Measurements from ENCODE around the gene DNAJC10. TPM values are rescaled to one million over a fixed set of nuclear protein-coding genes. Genes with fewer than 3 reads are reported as not detected.

DNAJC10 gene
- total and polyA plus RNA-seq, 7 donors, result 9.0 to 31.1 (median 25.8) TPM

GRCh38 chr2:182827182-182827879 is 111.3 kb downstream of the DNAJC10 start:
- WGBS, 3 donors, result 54 to 64% (median 62%) methylated on average over 2 of the region's 2 CpGs
- Histone ChIP-seq H3K27ac (no peak overlapping the region), H3K9me3 (no peaks in the 10 kb centered on the region), H3K36me3 (ENCODE audit: insufficient read depth in 1 of 2, low read depth in 1 of 2) (no peaks in the 10 kb centered on the region), H3K4me1 (no peaks in the 10 kb centered on the region), H3K27me3 (ENCODE audit: insufficient read depth in 3 of 3, low read length in 2 of 3) (no peaks in the 10 kb centered on the region), H3K4me3 (no peak overlapping the region)
- TF ChIP-seq CTCF (IDR thresholded peaks at IDR 0.05), result no peak
- ATAC-seq (no peak), DNase-seq (no peak)
- intact Hi-C loops (cut with DNase I), result no loop called here

DNA sequence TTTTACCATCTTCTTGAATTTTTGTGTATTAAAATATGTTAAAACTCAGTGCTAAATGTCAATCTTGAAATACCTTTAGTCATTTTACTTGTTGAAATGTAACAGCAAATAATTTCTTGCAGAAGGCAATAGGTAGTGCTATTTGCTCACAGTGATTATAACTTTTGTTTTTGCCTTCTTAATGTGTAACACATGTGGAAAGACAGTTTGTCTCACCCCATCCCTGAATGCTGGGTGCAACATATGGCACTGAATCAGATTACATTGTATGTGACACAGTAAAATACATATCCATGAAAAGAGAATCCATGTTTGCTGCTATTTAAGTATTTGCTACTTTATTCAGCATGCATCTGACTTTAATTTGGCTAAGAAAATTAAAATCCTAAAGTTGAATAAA is 115.0 kb downstream of the DNAJC10 start:
- Histone ChIP-seq H3K27ac (no peak overlapping the region), H3K4me3 (no peak overlapping the region), H3K27me3 (ENCODE audit: insufficient read depth in 3 of 3, low read length in 2 of 3) (no peaks in the 10 kb centered on the region), H3K4me1 (no peaks in the 10 kb centered on the region), H3K36me3 (ENCODE audit: insufficient read depth in 1 of 2, low read depth in 1 of 2) (no peaks in the 10 kb centered on the region), H3K9me3 (no peaks in the 10 kb centered on the region)
- intact Hi-C loops (cut with DNase I), result no loop called here
- ATAC-seq, result no peak
- no peak for DNase-seq
- no peak for TF ChIP-seq CTCF (IDR thresholded peaks at IDR 0.05)

GRCh38 chr2:182831921-182832320 is 115.9 kb downstream of the DNAJC10 start:
- ATAC-seq, result no peak
- Histone ChIP-seq H3K4me3 (no peak overlapping the region), H3K9me3 (no peaks in the 10 kb centered on the region), H3K27me3 (ENCODE audit: insufficient read depth in 3 of 3, low read length in 2 of 3) (no peaks in the 10 kb centered on the region), H3K4me1 (no peaks in the 10 kb centered on the region), H3K36me3 (ENCODE audit: insufficient read depth in 1 of 2, low read depth in 1 of 2) (no peaks in the 10 kb centered on the region), H3K27ac (no peak overlapping the region)
- DNase-seq, result no peak
- intact Hi-C loops (cut with DNase I), result no loop called here
- no peak for TF ChIP-seq CTCF (IDR thresholded peaks at IDR 0.05)
- whole genome bisulfite sequencing, 3 donors, result 73 to 82% (median 74%) methylated on average over 3 of the region's 3 CpGs

DNA sequence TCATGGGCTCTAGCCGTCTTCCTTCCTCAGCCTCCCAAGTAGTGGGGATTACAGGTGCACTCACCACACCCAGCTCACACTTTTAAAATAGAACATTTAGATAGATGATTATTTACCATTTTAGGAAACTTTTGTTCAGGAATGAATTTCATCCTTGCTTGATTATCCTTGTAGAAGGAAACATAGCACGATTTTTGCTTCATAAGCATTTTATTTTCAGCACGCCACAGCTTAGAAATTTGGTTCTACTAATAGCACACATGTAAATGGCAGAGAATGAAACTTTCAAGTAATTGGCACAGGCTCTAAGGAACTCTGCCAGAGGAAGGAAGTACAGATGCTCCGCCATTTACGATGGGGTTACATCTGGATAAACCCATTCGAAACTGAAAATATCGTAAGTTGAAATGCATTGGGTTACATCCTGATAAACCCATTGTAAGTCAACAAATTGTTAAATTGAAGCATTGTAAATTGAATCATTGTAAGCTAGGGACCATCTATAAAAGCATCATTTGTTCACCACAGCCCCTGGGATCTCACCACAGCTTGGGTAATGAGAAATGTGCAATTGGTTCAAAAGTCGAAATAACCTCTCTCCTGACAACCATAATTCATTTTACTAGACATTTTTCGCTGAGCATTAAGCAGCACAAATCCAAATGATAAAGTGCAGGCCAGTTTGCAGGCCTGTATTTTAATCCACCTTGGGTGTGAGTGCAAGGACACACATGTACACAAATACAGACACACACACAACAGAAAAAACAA is 117.2 kb downstream of the DNAJC10 start:
- H3K27ac ChIP-seq, result no peak overlapping the region
- H3K4me3 ChIP-seq, result no peak overlapping the region
- TF ChIP-seq CTCF (IDR thresholded peaks at IDR 0.05), result no peak
- H3K9me3 ChIP-seq, result no peaks in the 10 kb centered on the region
- no peaks in the 10 kb centered on the region for H3K36me3 ChIP-seq (ENCODE audit: insufficient read depth in 1 of 2, low read depth in 1 of 2)
- no peaks in the 10 kb centered on the region for H3K27me3 ChIP-seq (ENCODE audit: insufficient read depth in 3 of 3, low read length in 2 of 3)
- 59 to 61% (median 59%) methylated on average over 9 of the region's 9 CpGs for WGBS, 3 donors
- DNase-seq (no peak), ATAC-seq (no peak)
- intact Hi-C loops (cut with DNase I), result no loop called here
- H3K4me1 ChIP-seq, result no peaks in the 10 kb centered on the region
